Ovary (tissue), 9 donors: ENCODE data around the gene THAP11. TPM values are rescaled to one million over a fixed set of nuclear protein-coding genes. Genes with fewer than 3 reads are reported as not detected.

Experiments used
- DNase-seq, 5 donors: peaks; one replicate each; pipeline ENCODE4 v3.0.0-alpha.2; 2019 to 2020
- H3K27ac ChIP-seq, 2 donors: fragments of 200-600 bp; one replicate each; pipeline versions ENCODE4 v1.5.1 to v1.8.0; 2019 to 2022
- H3K27me3 ChIP-seq: fragments of 200-600 bp; one replicate; pipeline ENCODE4 v1.8.0; 2022
- H3K36me3 ChIP-seq: fragments of 200-600 bp; sonication (generic); one replicate; pipeline ENCODE4 v1.5.1; 2019
- H3K4me1 ChIP-seq: one replicate; pipeline ENCODE4 v1.8.1; 2013; ENCODE audit warnings: mild to moderate bottlenecking, moderate library complexity; ENCODE audit not compliant: insufficient read depth
- H3K4me3 ChIP-seq: fragments of 200-600 bp; sonication (generic); one replicate; pipeline ENCODE4 v1.5.1; 2017
- H3K9me3 ChIP-seq, 2 donors: fragments of 200-600 bp in 1 of 2; sonication (generic) in 1 of 2; one replicate each; pipeline versions ENCODE4 v1.5.1 to v1.8.1; 2013 to 2019; ENCODE audit warnings: mild to moderate bottlenecking in 1 of 2, moderate library complexity in 1 of 2
- CTCF ChIP-seq, 3 donors: fragments of 450-650 bp in 2 of 3; fragments of 200-600 bp in 1 of 3; IDR thresholded peaks; one replicate each; pipeline versions ENCODE4 v1.5.1 to v1.8.0; 2016 to 2022; ENCODE audit warnings: antibody characterized with exemption in 3 of 3, mild to moderate bottlenecking in 1 of 3
- EP300 ChIP-seq: sonication (generic); formaldehyde crosslinking; IDR thresholded peaks from one replicate; pipeline ENCODE4 v1.6.1; 2017; ENCODE audit warnings: antibody characterized with exemption
- POLR2A ChIP-seq: fragments of 450-650 bp; IDR thresholded peaks from one replicate; pipeline ENCODE4 v1.6.1; 2017; ENCODE audit warnings: antibody characterized with exemption, mild to moderate bottlenecking, moderate library complexity
- WGBS, 3 donors: extraction: QIAGEN DNeasy Blood & Tissue Kit in 1 of 3; methylation state at CpG; one replicate each; pipeline versions ENCODE4 v1.1.5 to v1.1.7; 2013 to 2017; 5-methylcytosine and 5-hydroxymethylcytosine counted together
- intact Hi-C, 4 donors: fragments of 100-400 bp; cut with DNase I; formaldehyde crosslinking; loops; one replicate each; pipeline versions ENCODE4 v1.11.0 to v1.15.1; 2022 to 2023
- polyA plus RNA-seq, 2 donors: library from polyadenylated mRNA; stranded (reverse); fragments of 200-250 nt in 1 of 2; fragments of 350-450 nt in 1 of 2; fragmentation: Illumina TruSeq in 1 of 2; extraction: RNeasy Lipid Tissue Mini Kit (QIAGEN cat#74804) in 1 of 2; gene quantifications; one replicate each; pipeline ENCODE4 v1.2.3, GENCODE V29; 2013 to 2014
- total RNA-seq, 7 donors: library from RNA; depleted of rRNA in 2 of 7; stranded (reverse); fragments of >200 nt in 2 of 7; fragmentation: NEBNext Ultra II Directional in 3 of 7; extraction: Animal tissue kit (Norgen Biotek cat#: 25700) in 3 of 7; gene quantifications; one replicate each; pipeline versions ENCODE4 v1.1.0 to v1.2.4, GENCODE V29; 2016 to 2023
- donor health status: DM: no; HTN: no; CAD: no; lungs with moderate emphysema.
- donor health status: DM: no; HTN: no; CAD: no.
- donor health status: Bipolar disorder and iron deficiency.
- donor health status: DM: yes; HTN: yes; CAD: no.
- donor health status: DM: no; HTN: no; CAD: no.
- donor health status: DM: yes; HTN: yes; CAD: no.

THAP11 gene
- total and polyA plus RNA-seq, 9 donors = 17.3 to 59.7 (median 42.9) TPM

GRCh38 chr16:67820608-67821259 is 21.4 kb upstream of the THAP11 start:
- DNase-seq = no peak
- TF ChIP-seq CTCF (IDR thresholded peaks at IDR 0.05) = no peak
- no peak for TF ChIP-seq EP300
- no peak for TF ChIP-seq POLR2A
- H3K27me3 ChIP-seq = no peaks in the 10 kb centered on the region
- 92 to 94% (median 93%) methylated on average over 11 of the region's 11 CpGs for WGBS, 3 donors
- H3K27ac ChIP-seq = no peak overlapping the region
- no peaks in the 10 kb centered on the region for H3K4me1 ChIP-seq
- no peak overlapping the region for H3K4me3 ChIP-seq
- no peaks in the 10 kb centered on the region for H3K9me3 ChIP-seq
- intact Hi-C loops = loop anchor here in 1 of 4 donors (10.0 kb wide), 1 partner anchor 214 kb away; no protein-coding TSS in a partner anchor
- no peaks in the 10 kb centered on the region for H3K36me3 ChIP-seq

- no peaks in the 10 kb centered on the region for H3K9me3 ChIP-seq
- WGBS, 3 donors = 88 to 94% (median 94%) methylated on average over 2 of the region's 2 CpGs
Measured at GRCh38 chr16:67822511-67822910, 19.6 kb upstream of the THAP11 start.

GRCh38 chr16:67825119-67825518 is 17.0 kb upstream of the THAP11 start:
- Histone ChIP-seq H3K27ac (no peak overlapping the region), H3K4me3 (no peak overlapping the region), H3K4me1 (no peaks in the 10 kb centered on the region), H3K9me3 (no peaks in the 10 kb centered on the region), H3K27me3 (no peaks in the 10 kb centered on the region), H3K36me3 (no peaks in the 10 kb centered on the region)
- 79 to 87% (median 87%) methylated on average over 8 of the region's 8 CpGs for WGBS, 3 donors
- no peak for TF ChIP-seq CTCF (IDR thresholded peaks at IDR 0.05)
- no peak for DNase-seq
- intact Hi-C loops = loop anchor here in 1 of 4 donors (10.0 kb wide), 1 partner anchor 210 kb away; no protein-coding TSS in a partner anchor

More at GRCh38 chr16:67822511-67822910, 19.6 kb upstream of the THAP11 start:
- TF ChIP-seq POLR2A (no peak), EP300 (no peak)
- no peak overlapping the region for H3K27ac ChIP-seq
- no peaks in the 10 kb centered on the region for H3K4me1 ChIP-seq
- no peak for DNase-seq
- intact Hi-C loops = loop anchor here in 1 of 4 donors (10.0 kb wide), 1 partner anchor 212 kb away; no protein-coding TSS in a partner anchor
- no peak overlapping the region for H3K4me3 ChIP-seq
- H3K27me3 ChIP-seq = no peaks in the 10 kb centered on the region
- H3K36me3 ChIP-seq = no peaks in the 10 kb centered on the region

- Histone ChIP-seq H3K9me3 (no peaks in the 10 kb centered on the region), H3K36me3 (no peaks in the 10 kb centered on the region), H3K4me1 (no peaks in the 10 kb centered on the region), H3K4me3 (no peak overlapping the region), H3K27ac (no peak overlapping the region), H3K27me3 (no peaks in the 10 kb centered on the region)
- TF ChIP-seq CTCF (IDR thresholded peaks at IDR 0.05) (no peak), EP300 (no peak), POLR2A (no peak)
- no peak for DNase-seq
- 83 to 94% (median 88%) methylated on average over 10 to 14 of the region's 14 CpGs for WGBS, 3 donors
- intact Hi-C loops = loop anchor here in 1 of 4 donors (10.0 kb wide), 1 partner anchor 209 kb away; no protein-coding TSS in a partner anchor
Measured at GRCh38 chr16:67825906-67826305, 16.2 kb upstream of the THAP11 start.

- TF ChIP-seq CTCF (IDR thresholded peaks at IDR 0.05) = no peak
- no peak for DNase-seq
- intact Hi-C loops = loop anchor here in 1 of 4 donors (10.0 kb wide), 1 partner anchor 206 kb away; no protein-coding TSS in a partner anchor
- H3K27ac ChIP-seq = no peak overlapping the region
- H3K9me3 ChIP-seq = no peaks in the 10 kb centered on the region
- no peaks in the 10 kb centered on the region for H3K36me3 ChIP-seq
- 88 to 93% (median 89%) methylated on average over 4 of the region's 4 CpGs for WGBS, 3 donors
- no peak overlapping the region for H3K4me3 ChIP-seq
- H3K4me1 ChIP-seq = peaks cover 4% of the 10 kb centered on the region
- H3K27me3 ChIP-seq = no peaks in the 10 kb centered on the region
Measured at GRCh38 chr16:67828651-67829050, 13.5 kb upstream of the THAP11 start.
